ENCODE results near the gene UNC5B.

The UNC5B gene

GRCh38 chr10:71312811-71313789 is 100.7 kb downstream of the UNC5B start:
- DNase-seq (ENCODE audit: low read depth) = peak; percentile 52
- TF ChIP-seq CTCF (IDR thresholded peaks at IDR 0.05; ENCODE audit: control insufficient read depth, insufficient read depth, low read depth, low read length, missing control alignments) = no peak
- no peak overlapping the region for H3K4me3 ChIP-seq (ENCODE audit: control insufficient read depth, low read depth, low read length)

GRCh38 chr10:71314028-71314693 is 101.8 kb downstream of the UNC5B start:
- no peak overlapping the region for H3K4me3 ChIP-seq (ENCODE audit: control insufficient read depth, low read depth, low read length)
- peak; percentile 76 for TF ChIP-seq CTCF (IDR thresholded peaks at IDR 0.05; ENCODE audit: control insufficient read depth, insufficient read depth, low read depth, low read length, missing control alignments)
- no peak for DNase-seq (ENCODE audit: low read depth)

DNA sequence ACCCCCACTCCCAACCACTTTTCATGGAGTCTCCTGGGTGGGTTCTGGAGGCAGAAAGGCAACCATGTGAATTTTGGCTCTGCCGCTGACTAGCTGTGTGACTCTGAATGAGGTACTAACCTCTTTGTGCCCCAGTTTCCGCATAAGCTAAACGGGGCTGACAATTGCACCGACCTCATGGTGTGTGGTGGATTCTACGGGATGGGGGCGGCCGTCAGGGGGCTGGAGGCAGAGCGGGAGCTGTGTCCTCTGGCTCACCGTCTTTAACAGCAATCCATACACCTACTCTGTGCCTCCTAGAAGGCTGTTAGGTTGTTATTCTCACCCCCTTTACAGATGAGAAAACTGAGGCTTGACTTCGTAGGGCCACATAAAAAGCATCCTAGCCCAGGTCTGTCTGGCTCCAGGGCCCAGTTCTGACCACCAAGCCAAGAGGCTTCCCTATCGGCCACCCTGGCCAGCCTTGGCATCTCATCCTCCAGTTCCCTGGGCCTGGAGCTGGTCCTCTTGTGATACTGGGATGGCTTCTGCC is 102.4 kb downstream of the UNC5B start:
- H3K4me3 ChIP-seq (ENCODE audit: control insufficient read depth, low read depth, low read length) = no peak overlapping the region
- DNase-seq (ENCODE audit: low read depth) = no peak
- TF ChIP-seq CTCF (IDR thresholded peaks at IDR 0.05; ENCODE audit: control insufficient read depth, insufficient read depth, low read depth, low read length, missing control alignments) = no peak

- no peak for TF ChIP-seq CTCF (IDR thresholded peaks at IDR 0.05; ENCODE audit: control insufficient read depth, insufficient read depth, low read depth, low read length, missing control alignments)
- no peak overlapping the region for H3K4me3 ChIP-seq (ENCODE audit: control insufficient read depth, low read depth, low read length)
- no peak for DNase-seq (ENCODE audit: low read depth)
Observed at GRCh38 chr10:71316056-71316785, 103.9 kb downstream of the UNC5B start.

DNA sequence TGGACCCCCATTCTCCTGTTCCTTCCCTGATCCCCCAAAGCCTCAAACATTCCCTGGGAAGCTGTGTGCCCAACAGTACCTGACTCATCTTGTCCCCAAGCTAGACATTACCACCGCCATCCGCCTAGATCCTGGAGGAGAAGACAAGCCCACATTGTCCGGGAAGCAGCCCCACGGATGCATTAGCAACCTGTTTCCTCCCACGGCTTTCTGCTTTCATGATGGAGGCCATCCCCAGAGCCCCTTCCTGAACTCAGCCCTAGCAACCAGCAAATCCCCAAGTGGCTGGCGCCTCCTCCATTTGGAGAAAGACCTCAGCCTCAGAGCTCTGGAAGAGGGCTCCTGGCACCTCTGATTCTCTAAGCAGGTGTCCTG is 104.4 kb downstream of the UNC5B start:
- DNase-seq (ENCODE audit: low read depth) = no peak

More for the DNA sequence above, 104.4 kb downstream of the UNC5B start:
- no peak overlapping the region for H3K4me3 ChIP-seq (ENCODE audit: control insufficient read depth, low read depth, low read length)
- no peak for TF ChIP-seq CTCF (IDR thresholded peaks at IDR 0.05; ENCODE audit: control insufficient read depth, insufficient read depth, low read depth, low read length, missing control alignments)
